Suppressor macrophage treated with lipopolysaccharide for 1 hour (primary cell): ENCODE data around the gene RYR3.
"Not testable (repeated sequence)": the region's sequence is repeated elsewhere in the genome, so short reads cannot be mapped to it uniquely, and the experiment has no call there.

ENCODE experiments used
- DNase-seq, 3 donors: peaks; one replicate each; pipeline ENCODE4 v3.0.0-alpha.2; 2020 to 2022

RYR3 gene

GRCh38 chr15:33788906-33789540 is 478.3 kb downstream of the RYR3 start:
- peak; percentile 5 to 22 (median 7) for DNase-seq

- DNase-seq = no peak
Observed at GRCh38 chr15:33794453-33794852, 483.7 kb downstream of the RYR3 start.

- DNase-seq = no peak
Observed at GRCh38 chr15:33795070-33795469, 484.3 kb downstream of the RYR3 start.

- DNase-seq = no peak
Observed at GRCh38 chr15:33797651-33798050, 486.9 kb downstream of the RYR3 start.

- no peak for DNase-seq
Observed at GRCh38 chr15:33801954-33802353, 491.2 kb downstream of the RYR3 start.

- DNase-seq = no peak
Observed at GRCh38 chr15:33807665-33808064, 496.9 kb downstream of the RYR3 start.

GRCh38 chr15:33808720-33809457 is 498.1 kb downstream of the RYR3 start:
- no peak for DNase-seq

DNA sequence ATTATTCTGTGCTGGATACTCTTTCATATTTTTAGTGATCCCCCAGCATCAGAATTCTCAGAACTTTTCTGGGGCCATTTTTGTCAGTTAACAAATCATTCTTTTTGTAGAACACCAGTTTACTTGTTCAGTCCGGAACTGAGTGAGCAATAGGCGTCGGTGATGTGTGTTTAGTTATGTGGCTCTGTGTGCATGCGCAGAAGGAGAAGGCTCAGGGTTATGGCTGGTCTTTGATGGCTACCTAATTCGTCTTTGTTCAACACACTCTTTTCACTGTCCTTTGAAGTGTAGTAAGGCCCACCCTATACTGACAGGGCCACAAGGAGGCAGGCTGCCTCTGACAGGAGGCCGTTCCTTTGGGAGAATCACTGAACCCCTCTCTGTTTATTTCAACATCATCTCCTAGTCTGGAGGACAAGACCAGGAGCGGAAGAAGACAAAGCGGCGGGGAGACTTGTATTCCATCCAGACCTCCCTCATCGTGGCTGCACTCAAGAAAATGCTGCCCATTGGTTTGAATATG is 499.4 kb downstream of the RYR3 start:
- DNase-seq = no peak

DNA sequence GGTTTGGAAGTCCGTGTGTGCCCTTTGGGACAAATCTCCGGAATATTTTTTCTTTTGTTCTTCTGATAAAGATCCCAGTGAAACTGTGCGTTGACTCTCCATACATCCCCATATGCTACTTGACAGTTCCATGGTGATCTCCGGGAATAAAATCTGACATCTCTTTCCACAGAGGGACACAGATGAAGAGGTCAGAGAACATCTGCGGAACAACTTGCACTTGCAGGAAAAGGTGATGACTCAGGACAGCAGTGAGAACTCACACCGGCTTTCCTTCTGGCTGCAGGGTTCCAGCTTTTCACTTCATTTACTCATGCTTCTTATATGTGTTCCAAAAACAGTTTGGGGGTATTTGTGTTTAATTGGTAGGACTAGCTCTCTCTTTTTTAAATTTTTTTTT is 500.0 kb downstream of the RYR3 start:
- no peak for DNase-seq

DNA sequence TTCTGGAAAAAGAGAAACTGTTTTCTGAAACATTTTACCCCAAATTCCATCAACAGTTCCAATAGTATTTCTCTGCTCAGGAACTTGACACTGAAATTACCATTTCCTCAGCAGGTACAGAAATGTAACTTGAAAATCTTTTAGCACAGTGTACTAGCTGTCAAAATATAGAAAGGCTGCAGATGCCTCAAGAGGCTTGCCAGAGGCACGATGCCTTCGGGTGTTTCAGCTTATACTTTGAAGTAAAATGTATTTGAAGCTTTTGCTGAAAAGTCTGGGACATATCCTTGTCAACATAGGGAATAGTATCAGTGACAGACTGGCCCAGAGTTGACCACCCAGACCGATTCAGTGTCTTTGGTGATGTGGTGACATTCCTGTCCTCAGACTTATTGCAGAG is 503.1 kb downstream of the RYR3 start:
- DNase-seq = no peak

DNA sequence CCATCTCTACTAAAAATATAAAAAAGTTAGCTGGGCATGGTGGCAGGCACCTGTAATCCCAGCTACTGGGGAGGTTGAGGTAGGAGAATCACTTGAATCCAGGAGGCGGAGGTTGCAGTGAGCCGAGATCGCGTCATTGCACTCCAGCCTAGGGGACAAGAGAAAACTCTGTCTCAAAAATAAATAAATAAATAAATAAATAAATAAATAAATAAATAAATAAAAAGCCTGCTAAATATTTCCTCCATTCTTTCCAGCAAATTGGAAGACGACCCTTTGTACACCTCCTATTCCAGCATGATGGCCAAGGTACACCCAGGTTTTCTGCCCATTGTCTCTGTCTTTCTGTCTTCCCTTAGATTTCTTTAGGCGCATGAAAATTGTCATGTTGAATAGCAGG is 508.7 kb downstream of the RYR3 start:
- not testable (repeated sequence) for DNase-seq

DNA sequence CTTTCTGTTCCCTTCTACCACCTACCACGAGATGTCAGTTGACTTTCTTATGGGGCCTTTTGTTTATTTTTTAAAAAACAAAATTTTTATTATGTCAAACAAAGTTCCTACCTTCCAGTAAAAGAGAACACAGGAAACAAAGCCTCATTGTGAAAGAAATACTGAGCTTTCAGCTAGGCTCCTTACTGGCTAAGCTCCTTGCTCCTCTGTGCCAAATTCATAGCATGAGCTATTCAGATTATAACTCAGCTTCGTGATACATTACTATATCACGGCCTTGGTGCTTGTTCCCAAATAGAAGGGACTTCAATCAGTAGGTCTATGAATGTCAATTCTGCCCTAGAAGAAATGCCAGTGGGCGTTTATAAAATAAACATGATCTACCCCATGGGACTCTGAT is 511.7 kb downstream of the RYR3 start:
- no peak for DNase-seq

GRCh38 chr15:33823119-33823518 is 512.4 kb downstream of the RYR3 start:
- no peak for DNase-seq

GRCh38 chr15:33825453-33825852 is 514.7 kb downstream of the RYR3 start:
- DNase-seq = no peak

DNA sequence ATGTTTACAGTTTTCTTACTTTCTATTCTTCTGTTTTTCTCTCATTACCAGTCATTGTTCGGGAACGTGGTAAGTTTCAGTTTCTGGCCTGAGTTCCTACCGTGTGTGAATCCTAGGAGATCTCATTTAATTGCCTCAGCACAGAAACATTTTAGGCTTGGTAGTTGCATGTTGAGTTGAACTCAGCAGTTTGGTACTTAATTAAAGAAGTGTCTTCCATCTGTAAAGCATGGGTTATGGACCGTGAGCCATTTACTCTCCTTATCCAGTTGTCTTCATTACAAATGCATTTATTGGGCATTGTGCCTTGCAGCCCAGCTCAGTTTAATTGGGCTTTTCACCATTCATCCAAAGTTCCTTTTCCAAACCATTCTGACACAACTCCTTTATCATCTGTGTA is 515.4 kb downstream of the RYR3 start:
- DNase-seq = no peak

- DNase-seq = no peak
Observed at GRCh38 chr15:33830351-33830750, 519.6 kb downstream of the RYR3 start.

GRCh38 chr15:33831646-33832045 is 520.9 kb downstream of the RYR3 start:
- no peak for DNase-seq

- DNase-seq = no peak
Observed at GRCh38 chr15:33834892-33835743, 524.4 kb downstream of the RYR3 start.

GRCh38 chr15:33837294-33837693 is 526.5 kb downstream of the RYR3 start:
- no peak for DNase-seq

DNA sequence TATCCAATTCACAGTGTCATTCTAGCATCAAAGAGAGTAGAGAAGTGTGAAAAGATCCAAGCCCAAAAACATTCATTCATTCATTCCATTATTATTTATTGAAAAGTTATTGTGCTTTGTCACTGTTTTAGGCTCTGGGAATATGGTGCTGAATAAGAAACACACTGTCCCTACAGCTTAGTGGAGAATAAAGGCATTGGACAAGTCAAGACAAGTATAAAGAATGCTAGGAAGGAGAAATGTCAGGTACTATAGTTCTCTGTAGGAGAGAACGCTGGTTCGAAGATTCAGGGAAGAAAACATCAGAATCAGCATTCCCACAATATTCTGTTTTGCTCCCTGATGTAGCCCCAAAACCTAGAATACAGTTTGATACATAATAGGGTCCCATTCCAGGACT is 528.8 kb downstream of the RYR3 start:
- DNase-seq = no peak

DNA sequence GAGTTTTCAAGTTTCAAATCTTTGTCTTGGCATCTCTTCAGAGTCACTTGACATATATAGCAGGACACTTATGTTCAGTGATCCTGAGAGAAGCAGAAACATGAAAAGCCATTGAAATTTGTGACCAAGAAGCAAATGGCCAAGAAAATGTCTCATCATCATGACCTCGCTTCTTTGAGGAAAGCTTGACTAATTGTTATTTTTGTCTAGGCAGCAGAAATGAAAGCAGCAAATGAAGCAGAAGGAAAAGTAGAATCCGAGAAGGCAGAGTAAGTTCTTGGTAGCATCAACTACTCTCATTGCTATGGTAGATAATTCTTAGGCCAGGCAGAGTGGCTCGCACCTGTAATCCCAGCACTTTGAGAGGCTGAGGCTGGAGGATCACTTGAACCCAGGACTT is 529.8 kb downstream of the RYR3 start:
- DNase-seq = no peak

DNA sequence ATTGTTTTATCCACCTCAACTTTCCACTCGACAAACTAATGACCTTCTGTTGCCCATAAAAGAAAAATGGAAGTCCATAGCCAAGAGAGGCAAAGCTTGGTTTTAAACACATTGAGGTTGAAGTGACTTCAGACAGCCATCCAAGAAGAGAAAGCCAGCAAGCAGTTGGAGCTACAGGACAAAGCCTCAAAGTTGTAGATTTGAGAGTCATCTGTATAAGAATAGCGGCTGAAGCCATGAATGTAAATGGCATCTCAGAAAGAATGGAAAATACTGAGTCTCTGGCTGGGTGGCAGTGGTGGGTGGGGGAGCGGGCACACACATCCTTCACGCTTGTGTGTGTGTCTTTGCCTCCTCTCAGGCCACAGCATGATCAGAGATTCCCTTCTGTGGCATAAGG is 533.4 kb downstream of the RYR3 start:
- DNase-seq = no peak

DNA sequence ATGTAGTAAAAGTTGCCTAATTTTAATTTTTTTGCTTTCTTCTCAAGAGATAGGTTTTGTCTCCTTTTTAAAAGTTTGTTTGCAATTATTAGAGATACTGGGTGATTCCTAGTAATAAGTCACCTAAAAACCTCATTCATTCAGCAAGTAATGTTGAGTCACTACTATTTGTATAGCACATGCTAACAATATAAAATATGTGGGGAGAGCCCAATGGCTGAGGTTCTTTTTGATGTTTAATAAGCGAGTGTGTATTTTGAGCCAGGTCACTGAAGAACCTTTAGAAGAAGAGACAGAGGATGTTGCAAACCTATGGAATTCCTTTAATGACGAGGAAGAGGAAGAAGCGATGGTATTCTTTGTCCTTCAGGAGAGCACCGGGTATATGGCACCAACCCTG is 533.8 kb downstream of the RYR3 start:
- DNase-seq = no peak

- no peak for DNase-seq
Observed at GRCh38 chr15:33846142-33846541, 535.4 kb downstream of the RYR3 start.
